Measurements from ENCODE around the gene SCN3B.
A peak's percentile ranks its signal among the peaks of the same experiment; 100 is the strongest.

The SCN3B gene

GRCh38 chr11:123653827-123654565 lies 428 bp downstream of the SCN3B start:
- peak; percentile 42 to 94 (median 91) for DNase-seq

GRCh38 chr11:123653483-123653826 lies 969 bp downstream of the SCN3B start:
- no peak for DNase-seq

DNA sequence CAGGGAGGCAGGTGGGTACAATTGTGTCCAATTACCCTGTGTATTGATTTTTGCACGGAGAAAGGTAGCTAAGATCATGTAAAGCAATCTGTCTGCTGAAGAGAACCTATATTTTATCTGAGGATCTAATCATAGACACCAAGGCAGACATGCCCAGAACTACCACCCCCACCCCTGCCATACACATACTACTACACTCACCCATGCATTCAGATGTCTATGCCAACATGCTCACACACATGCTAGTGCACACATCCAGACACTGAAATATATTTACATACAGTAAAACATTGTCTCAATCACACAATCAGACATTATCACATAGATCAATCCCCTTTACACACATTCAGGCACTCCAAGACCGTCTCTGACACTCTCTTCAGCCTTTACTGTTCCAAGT lies 1.8 kb downstream of the SCN3B start:
- no peak for DNase-seq

DNA sequence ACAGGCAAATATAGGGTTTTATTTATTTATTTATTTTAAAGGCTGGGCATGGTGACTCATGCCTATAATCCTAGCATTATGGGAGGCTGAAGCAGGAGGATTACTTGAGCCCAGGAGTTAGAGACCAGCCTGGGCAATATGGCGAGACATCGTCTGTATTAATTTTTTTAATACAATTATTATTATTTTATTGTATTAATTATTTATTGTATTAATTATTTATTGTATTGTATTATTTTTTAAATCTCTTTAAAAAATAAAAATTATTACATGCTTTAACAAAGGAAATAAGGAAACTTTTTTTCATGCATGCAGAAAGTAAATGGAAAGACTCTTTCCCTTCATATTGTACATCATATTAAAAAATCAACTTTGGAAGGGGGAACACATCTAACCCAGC lies 3.5 kb downstream of the SCN3B start:
- no peak for DNase-seq

- DNase-seq: no peak
Observed at GRCh38 chr11:123645286-123645975, 9.0 kb downstream of the SCN3B start.

GRCh38 chr11:123642435-123642834 lies 12.0 kb downstream of the SCN3B start:
- no peak for DNase-seq

GRCh38 chr11:123641495-123641840 lies 13.0 kb downstream of the SCN3B start:
- no peak for DNase-seq

- DNase-seq: peak; percentile 21 to 68 (median 33)
Observed at GRCh38 chr11:123640677-123641494, 13.5 kb downstream of the SCN3B start.

DNA sequence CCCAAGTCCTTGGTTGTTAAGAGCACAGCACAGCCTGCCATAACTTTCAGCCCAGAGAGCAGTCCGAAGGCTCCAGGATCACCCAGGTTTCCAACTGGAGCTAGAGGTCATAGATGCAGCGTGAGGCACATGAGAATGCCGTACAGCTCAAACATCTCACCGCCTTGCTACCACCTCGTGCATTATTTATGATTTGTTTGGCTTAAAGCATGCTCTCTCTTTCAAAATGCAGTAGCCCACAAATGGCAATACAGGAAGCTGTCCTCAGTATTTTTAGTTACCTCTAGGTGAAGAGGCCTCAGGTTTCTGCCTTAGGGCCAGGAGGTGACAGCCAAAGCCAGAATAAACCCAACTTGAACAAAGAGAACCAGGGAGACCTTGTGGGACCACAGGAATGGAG lies 14.4 kb downstream of the SCN3B start:
- DNase-seq: no peak

DNA sequence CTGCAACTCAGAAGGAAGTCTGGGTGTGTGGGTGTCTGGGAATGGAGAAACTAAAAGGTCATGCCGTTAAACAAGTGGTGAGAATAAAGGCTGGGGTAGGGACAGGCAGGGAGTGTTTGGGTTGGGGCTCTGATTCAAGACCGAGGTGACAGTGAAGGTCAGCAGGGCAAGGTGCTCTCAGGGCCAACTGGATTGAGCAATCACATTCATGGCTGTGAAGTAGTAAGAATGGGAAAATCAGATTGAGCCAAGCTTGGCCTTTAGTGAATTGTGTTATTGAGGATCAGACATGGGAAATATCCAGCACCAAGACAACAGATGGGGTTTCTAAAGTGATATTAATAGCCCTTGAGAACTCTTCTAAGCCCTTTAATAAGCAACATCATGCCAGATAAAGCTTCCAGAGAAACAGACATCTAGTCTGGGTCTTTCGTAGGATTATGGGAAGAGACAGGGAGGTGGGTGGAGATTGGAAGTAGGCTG lies 24.3 kb downstream of the SCN3B start:
- no peak for DNase-seq

GRCh38 chr11:123628936-123629683 lies 25.3 kb downstream of the SCN3B start:
- DNase-seq: no peak

DNA sequence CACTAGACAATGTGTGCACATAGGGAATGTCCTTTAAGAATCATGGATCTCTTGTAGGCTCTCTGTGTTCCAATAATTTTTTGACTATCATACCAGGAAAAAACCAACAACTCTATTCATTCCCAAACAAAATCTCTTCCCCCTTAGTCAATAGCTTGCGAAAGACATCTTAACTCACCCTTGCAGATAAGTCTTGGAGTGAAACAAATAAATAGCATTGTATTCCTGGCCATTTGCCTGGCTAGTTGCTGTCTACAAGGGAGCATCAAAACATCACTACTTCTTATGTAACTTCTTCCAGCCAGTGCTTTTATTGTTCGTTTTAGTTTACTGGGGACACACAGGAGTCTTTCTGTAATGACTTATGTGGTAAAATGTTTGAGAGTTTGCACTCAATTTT lies 29.4 kb downstream of the SCN3B start:
- DNase-seq: no peak

DNA sequence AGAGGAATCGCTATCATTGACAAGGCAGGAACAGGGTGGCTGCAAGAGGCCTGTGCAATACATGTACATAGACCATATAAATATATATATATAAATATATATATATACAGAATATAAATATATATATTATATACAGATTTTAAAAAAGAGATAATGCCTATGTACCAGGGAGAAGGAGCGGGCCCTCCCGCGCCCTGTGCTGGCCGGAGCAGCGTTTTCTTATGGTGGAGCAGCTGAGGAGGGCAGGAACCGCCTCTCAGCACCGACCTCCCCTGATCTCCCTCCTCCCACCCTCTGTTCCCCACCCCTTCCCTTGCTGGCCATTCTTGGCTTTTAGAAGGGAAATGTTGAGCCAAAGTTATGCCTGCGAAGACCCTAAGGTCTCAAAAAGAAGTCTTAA lies 31.8 kb downstream of the SCN3B start:
- DNase-seq: no peak

- no peak for DNase-seq
Observed at GRCh38 chr11:123616505-123617198, 37.8 kb downstream of the SCN3B start.

GRCh38 chr11:123611698-123612097 lies 42.7 kb downstream of the SCN3B start:
- DNase-seq: no peak

DNA sequence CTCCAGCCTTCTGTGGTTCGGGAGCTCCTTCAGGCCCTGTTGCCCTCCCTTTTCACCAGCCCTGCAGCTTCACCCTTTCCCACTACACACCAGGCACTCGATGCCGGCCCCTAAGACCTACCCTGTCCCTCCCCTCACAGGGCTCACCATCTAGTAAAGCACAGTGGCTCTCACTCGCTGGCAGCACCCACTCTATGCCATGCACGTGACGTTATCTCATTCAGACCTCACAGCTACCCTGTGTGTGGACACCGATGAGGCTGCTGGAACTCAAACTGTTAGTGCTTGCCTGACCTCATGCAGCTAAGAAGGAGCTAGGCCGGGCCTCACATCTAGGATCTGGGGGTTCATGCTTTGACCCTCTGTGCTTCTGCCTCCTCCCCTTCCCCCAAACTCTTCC lies 45.5 kb downstream of the SCN3B start:
- no peak for DNase-seq

GRCh38 chr11:123608371-123608770 lies 46.1 kb downstream of the SCN3B start:
- no peak for DNase-seq

- DNase-seq: no peak
Observed at GRCh38 chr11:123607781-123608180, 46.6 kb downstream of the SCN3B start.

- no peak for DNase-seq
Observed at GRCh38 chr11:123603666-123604065, 50.8 kb downstream of the SCN3B start.

DNA sequence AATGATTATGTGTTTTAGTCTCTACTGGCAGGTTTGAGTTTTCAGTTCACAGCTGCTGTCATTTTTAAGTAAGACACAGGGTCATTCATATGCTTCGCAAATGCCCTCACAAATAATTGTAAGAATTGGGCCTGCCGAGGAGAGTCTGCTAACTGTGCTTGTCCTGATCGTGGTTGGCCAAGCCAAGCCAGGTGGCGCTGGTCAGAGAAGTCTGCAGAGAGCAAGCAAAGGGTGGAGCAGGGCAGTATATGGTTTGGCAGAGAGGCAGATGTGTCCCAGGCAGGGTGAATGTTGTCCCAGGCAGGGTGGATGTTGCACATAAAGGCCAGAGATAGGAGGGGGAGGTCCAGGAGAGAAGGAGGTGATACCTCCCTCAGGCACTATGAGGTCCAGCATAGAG lies 52.7 kb downstream of the SCN3B start:
- DNase-seq: no peak

DNA sequence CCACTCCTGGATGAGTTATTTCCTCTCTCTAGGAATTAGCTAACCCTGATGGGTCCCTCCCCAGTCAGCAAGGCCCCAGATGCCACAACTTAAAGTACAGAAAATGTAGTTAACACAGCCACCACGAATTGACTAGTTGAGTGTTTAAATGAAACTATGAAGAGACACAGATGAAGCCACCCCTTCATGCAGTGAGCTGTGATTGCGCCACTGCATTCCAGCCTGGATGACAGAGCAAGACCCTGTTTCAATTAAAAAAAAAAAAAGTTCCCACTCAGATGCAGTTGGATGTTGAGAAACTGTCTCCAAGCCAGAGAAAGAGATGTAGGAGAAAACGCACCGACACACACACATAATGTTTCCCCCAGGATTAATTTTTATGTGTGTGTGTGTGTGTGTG lies 53.3 kb downstream of the SCN3B start:
- DNase-seq: no peak

GRCh38 chr11:123597859-123598258 lies 56.6 kb downstream of the SCN3B start:
- DNase-seq: no peak
